Fibroblast of pulmonary artery (primary cell): Measurements from ENCODE around the gene ZBP1.

Experiments used
- DNase-seq: peaks from one replicate; pipeline ENCODE4 v3.0.0-alpha.2; 2010; ENCODE audit warnings: low read depth
- H3K4me3 ChIP-seq: replicated peaks from 2 replicates; pipeline ENCODE4 v1.5.1; 2011; ENCODE audit warnings: low read depth, mild to moderate bottlenecking, control low read depth, low read length, moderate library complexity
- TF ChIP-seq, protein P1 (sequence below): IDR thresholded peaks from 2 replicates; pipeline ENCODE4 v1.5.1; 2011; ENCODE audit warnings: mild to moderate bottlenecking, control low read depth, low read length, inconsistent platforms; ENCODE audit errors: missing control alignments

ZBP1 gene

DNA sequence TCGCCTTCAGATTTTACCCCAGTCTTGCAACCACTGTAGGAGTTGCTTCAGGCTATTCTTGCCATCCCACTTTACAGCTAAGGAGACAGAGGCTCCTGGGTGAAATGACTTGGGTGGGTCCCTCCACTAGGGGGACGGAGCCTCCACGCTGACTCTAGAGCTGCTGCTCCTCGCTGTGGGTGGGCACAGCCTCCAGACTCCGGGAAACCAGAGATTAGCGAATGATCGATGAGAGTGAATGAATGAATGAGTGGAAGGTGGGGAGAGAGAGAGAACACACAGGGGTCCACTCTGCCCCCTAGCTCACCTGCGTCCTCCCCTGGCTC lies 10.4 kb downstream of the ZBP1 start:
- DNase-seq: no peak
- TF ChIP-seq, protein P1, sequence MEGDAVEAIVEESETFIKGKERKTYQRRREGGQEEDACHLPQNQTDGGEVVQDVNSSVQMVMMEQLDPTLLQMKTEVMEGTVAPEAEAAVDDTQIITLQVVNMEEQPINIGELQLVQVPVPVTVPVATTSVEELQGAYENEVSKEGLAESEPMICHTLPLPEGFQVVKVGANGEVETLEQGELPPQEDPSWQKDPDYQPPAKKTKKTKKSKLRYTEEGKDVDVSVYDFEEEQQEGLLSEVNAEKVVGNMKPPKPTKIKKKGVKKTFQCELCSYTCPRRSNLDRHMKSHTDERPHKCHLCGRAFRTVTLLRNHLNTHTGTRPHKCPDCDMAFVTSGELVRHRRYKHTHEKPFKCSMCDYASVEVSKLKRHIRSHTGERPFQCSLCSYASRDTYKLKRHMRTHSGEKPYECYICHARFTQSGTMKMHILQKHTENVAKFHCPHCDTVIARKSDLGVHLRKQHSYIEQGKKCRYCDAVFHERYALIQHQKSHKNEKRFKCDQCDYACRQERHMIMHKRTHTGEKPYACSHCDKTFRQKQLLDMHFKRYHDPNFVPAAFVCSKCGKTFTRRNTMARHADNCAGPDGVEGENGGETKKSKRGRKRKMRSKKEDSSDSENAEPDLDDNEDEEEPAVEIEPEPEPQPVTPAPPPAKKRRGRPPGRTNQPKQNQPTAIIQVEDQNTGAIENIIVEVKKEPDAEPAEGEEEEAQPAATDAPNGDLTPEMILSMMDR: no peak

DNA sequence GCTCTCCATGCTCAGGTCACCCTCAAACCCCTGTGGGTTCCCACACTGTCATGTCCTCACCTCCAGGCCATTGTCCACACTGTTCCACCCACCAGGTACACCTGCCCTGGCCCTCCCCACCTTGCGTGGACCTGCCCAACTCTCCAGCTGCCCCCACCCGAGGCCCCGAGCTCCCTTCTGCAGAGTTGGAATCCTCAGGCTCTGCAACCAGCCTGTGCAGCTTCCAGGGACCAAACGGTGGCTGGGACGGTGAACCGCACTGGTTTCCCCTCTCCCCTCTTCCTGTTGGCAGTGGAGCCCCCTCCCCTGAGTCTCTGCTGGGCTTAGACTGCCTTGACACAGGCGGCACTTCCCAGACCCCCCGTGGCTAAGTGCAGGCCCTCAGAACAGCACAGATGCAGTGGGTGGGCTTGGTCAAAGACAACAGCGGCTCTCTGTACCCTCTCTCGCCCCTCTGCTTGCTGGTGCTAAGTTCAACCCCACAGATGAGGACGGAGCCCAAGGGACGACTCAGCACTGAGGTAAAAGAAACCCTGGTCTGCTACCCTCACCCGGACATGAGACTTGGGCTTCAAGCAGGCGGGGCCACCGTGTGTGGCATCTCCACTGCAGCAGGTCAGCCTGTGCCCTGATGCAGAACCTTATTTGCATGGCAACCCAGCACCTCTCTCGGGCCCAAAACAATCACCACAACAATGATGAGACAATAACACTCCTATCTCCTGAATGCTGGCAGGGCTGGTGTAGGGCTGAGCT lies 11.0 kb downstream of the ZBP1 start:
- TF ChIP-seq, protein P1: no peak
- DNase-seq: no peak
- H3K4me3 ChIP-seq: no peak overlapping the region

More for the DNA sequence above, 10.4 kb downstream of the ZBP1 start:
- H3K4me3 ChIP-seq: no peak overlapping the region

DNA sequence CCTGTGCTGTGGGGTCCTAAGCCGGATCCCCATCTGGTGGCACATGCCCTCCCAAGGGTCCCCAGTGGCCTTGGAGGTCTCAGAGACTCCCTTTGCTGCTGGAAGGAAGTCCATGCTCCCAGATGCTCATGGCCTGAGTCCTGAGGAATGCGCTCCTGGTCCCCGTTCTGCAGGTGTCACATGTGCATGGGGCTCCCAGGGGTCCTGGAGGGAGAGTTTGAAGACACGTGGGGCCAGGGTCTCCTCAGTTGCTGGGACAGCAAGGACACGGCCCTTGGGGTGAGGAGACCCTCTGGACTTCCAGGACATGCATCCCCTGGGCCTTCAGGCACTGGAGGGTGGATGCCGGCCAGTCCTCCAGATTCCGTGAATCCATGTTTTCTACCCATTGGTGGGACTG lies 11.7 kb downstream of the ZBP1 start:
- no peak overlapping the region for H3K4me3 ChIP-seq
- no peak for DNase-seq
- TF ChIP-seq, protein P1: no peak

DNA sequence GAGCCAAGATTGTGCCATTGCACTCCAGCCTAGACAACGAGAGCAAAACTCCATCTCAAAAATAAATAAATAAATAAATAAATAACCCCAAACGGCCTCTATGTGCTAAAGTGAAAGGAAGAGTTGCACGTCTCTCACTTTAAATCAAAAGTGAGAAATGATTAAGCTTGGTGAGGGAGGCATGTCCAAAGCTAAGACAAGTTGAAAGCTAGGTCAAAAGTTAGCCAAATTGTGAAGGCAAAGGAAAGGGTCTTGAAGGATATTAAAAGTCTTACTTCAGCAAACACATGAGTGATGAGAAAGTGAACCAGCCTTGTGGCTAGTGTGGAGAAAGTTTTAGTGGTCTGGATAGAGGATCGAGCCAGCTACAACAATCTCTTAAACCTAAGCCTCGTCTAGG lies 14.3 kb downstream of the ZBP1 start:
- no peak overlapping the region for H3K4me3 ChIP-seq
- no peak for DNase-seq
- TF ChIP-seq, protein P1: no peak

DNA sequence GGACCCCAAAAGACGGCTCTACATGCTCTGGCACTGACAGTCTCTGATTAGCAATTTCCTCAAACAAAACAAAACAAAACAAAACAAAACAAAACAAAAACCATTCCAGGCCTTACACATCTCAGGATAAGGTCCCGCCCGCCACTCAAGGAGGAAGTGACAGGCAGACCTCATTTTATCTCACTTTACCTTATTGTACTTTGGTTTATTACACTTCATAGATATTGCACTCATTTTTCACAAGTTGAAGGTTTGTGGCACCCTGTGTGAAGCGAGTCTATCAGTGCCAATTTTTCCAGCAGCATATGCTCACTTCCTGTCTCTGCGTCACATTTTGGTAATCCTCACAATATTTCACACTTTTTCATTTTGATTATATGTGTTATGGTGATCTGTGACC lies 15.2 kb downstream of the ZBP1 start:
- TF ChIP-seq, protein P1: no peak
- no peak overlapping the region for H3K4me3 ChIP-seq
- no peak for DNase-seq

DNA sequence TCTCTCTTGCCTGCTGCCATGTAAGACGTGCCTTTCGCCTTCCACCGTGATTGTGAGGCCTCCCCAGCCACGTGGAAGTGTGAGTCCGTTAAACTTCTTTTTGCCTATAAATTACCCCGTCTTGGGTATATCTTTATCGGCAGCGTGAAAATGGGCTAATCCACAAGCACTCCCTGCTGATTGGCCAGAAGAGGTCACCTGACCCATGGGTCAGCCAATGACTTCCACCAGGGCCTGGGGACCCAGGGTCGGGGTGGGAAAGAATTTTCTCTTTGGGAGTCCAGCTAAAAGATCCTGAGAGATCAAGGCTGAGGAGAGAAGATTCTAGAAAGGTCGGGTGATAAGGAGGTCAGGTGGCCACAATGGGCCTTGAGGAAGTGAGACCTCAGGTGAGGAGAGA lies 17.1 kb downstream of the ZBP1 start:
- no peak overlapping the region for H3K4me3 ChIP-seq
- DNase-seq: no peak
- TF ChIP-seq, protein P1: no peak

DNA sequence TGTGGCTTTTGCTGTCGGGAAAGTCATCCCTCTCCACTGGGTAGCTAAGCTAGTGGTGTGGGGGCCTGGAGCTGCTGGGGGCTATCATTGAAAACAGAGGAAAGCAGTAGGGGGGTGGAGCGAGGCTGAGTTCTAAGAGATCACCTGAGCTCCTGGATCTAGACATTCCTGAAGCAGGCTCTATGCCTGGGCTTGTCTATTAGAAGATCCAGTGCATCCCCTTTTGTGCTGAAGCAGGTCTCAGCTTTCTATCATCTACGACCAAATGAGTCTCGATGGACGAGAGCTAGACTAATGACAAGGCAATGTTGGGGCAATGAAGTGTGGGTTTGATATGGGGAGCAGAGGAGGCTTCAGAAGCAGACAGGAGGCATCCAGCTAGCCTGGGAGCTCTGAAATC lies 18.5 kb downstream of the ZBP1 start:
- no peak overlapping the region for H3K4me3 ChIP-seq
- DNase-seq: no peak
- TF ChIP-seq, protein P1: no peak
